ENCODE results near the gene AKAP12.

DNA sequence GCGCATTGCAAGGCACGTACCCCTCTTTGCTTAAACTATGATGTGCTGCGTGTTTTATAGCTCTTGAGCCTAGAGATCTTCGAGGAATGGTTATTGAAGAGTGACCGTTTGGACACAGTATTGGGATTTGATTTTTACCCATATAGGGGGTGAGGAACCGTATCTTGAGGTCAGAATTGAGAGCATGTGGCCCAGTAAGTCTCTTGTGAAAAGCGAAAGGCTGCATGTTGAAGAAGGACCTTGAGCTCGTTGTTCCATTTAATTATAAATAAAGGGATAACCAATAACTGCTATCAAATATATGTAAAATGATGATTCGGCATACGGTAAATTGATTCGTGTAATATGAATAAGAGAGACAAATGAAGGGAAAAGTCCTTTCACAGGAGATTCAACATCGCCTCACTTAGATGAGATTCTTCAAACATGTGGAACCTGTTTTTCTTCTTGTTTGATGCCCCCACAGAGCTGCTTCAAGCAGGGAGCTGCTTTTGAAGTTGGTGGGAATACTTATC lies 66.6 kb downstream of the AKAP12 start:
- TF ChIP-seq TAF1 (IDR thresholded peaks at IDR 0.05; ENCODE audit: borderline replicate concordance, insufficient read depth, low read length) (no peak), POLR2AphosphoS5 (IDR thresholded peaks at IDR 0.05; ENCODE audit: low read depth, low read length) (no peak), FOXP2 (optimal IDR thresholded peaks at IDR 0.05; ENCODE audit: borderline replicate concordance, extremely low read depth, extremely low read length, insufficient read depth) (no peak)
- TF ChIP-seq, protein P1, sequence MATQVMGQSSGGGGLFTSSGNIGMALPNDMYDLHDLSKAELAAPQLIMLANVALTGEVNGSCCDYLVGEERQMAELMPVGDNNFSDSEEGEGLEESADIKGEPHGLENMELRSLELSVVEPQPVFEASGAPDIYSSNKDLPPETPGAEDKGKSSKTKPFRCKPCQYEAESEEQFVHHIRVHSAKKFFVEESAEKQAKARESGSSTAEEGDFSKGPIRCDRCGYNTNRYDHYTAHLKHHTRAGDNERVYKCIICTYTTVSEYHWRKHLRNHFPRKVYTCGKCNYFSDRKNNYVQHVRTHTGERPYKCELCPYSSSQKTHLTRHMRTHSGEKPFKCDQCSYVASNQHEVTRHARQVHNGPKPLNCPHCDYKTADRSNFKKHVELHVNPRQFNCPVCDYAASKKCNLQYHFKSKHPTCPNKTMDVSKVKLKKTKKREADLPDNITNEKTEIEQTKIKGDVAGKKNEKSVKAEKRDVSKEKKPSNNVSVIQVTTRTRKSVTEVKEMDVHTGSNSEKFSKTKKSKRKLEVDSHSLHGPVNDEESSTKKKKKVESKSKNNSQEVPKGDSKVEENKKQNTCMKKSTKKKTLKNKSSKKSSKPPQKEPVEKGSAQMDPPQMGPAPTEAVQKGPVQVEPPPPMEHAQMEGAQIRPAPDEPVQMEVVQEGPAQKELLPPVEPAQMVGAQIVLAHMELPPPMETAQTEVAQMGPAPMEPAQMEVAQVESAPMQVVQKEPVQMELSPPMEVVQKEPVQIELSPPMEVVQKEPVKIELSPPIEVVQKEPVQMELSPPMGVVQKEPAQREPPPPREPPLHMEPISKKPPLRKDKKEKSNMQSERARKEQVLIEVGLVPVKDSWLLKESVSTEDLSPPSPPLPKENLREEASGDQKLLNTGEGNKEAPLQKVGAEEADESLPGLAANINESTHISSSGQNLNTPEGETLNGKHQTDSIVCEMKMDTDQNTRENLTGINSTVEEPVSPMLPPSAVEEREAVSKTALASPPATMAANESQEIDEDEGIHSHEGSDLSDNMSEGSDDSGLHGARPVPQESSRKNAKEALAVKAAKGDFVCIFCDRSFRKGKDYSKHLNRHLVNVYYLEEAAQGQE (IDR thresholded peaks at IDR 0.05; ENCODE audit: insufficient read depth in 1 of 2, low read depth in 2 of 2, low read length in 2 of 2), result no peak

All from PFSK-1 (cell line).